Measurements from ENCODE around the gene ZNF600.
"Not testable (repeated sequence)": the region's sequence is repeated elsewhere in the genome, so short reads cannot be mapped to it uniquely, and the experiment has no call there.

ZNF600 gene

GRCh38 chr19:52734331-52734892, 52.2 kb downstream of the ZNF600 start:
- Histone ChIP-seq H2AK5ac (ENCODE audit: low read length) (no peak overlapping the region), H4K8ac (ENCODE audit: low read depth, low read length) (no peak overlapping the region), H3K9ac (ENCODE audit: low read length) (peak overlapping the region; percentile 88), H3K4me3 (ENCODE audit: low read length) (peak overlapping the region; percentile 98), H3K4ac (ENCODE audit: low read depth, low read length) (peak overlapping the region; percentile 64), H3K36me3 (ENCODE audit: control insufficient read depth, insufficient read depth, low read length) (no peaks in the 10 kb centered on the region), H3K56ac (ENCODE audit: low read length) (peak overlapping the region; percentile 84), H3K79me2 (ENCODE audit: control insufficient read depth, insufficient read depth, low read length) (peaks cover 3% of the 10 kb centered on the region), H3K4me1 (ENCODE audit: control insufficient read depth, low read depth, low read length) (peaks cover 2% of the 10 kb centered on the region), H2BK120ac (ENCODE audit: low read depth, low read length) (peak overlapping the region; percentile 31), H2BK15ac (replicated peaks; ENCODE audit: low read depth) (no peak overlapping the region), H3K27me3 (ENCODE audit: insufficient read depth, low read length, poor library complexity) (no peaks in the 10 kb centered on the region), H3K23ac (ENCODE audit: low read length) (peak overlapping the region; percentile 15), H4K5ac (ENCODE audit: low read length) (no peak overlapping the region), H3K18ac (ENCODE audit: low read length) (peak overlapping the region; percentile 63), H3K4me2 (ENCODE audit: low read length) (peak overlapping the region; percentile 76), H3K27ac (ENCODE audit: low read depth, low read length) (peak overlapping the region; percentile 27), H3K79me1 (ENCODE audit: low read length) (no peaks in the 10 kb centered on the region), H2BK5ac (ENCODE audit: low read length) (no peak overlapping the region)
- no CpG with 5 or more reads among the region's 39 CpGs for WGBS (ENCODE audit: extremely low coverage, insufficient coverage, low lambda C conversion rate)
- no peak for DNase-seq

GRCh38 chr19:52726051-52726450, 60.5 kb downstream of the ZNF600 start:
- not testable (repeated sequence) for H3K4me1 ChIP-seq (ENCODE audit: control insufficient read depth, low read depth, low read length); H4K5ac ChIP-seq (ENCODE audit: low read length); H3K56ac ChIP-seq (ENCODE audit: low read length); H3K23ac ChIP-seq (ENCODE audit: low read length); H2AK5ac ChIP-seq (ENCODE audit: low read length); H2BK120ac ChIP-seq (ENCODE audit: low read depth, low read length); H3K79me2 ChIP-seq (ENCODE audit: control insufficient read depth, insufficient read depth, low read length); DNase-seq; H3K4ac ChIP-seq (ENCODE audit: low read depth, low read length); H3K27ac ChIP-seq (ENCODE audit: low read depth, low read length); H2BK15ac ChIP-seq (replicated peaks; ENCODE audit: low read depth); H2BK5ac ChIP-seq (ENCODE audit: low read length); H3K36me3 ChIP-seq (ENCODE audit: control insufficient read depth, insufficient read depth, low read length); H3K27me3 ChIP-seq (ENCODE audit: insufficient read depth, low read length, poor library complexity); H3K9ac ChIP-seq (ENCODE audit: low read length); H3K4me3 ChIP-seq (ENCODE audit: low read length); H3K18ac ChIP-seq (ENCODE audit: low read length); H3K79me1 ChIP-seq (ENCODE audit: low read length); H3K4me2 ChIP-seq (ENCODE audit: low read length)
- H4K8ac ChIP-seq (ENCODE audit: low read depth, low read length), result peak overlapping the region; percentile 13
- no CpG with 5 or more reads among the region's 16 CpGs for WGBS (ENCODE audit: extremely low coverage, insufficient coverage, low lambda C conversion rate)

DNA sequence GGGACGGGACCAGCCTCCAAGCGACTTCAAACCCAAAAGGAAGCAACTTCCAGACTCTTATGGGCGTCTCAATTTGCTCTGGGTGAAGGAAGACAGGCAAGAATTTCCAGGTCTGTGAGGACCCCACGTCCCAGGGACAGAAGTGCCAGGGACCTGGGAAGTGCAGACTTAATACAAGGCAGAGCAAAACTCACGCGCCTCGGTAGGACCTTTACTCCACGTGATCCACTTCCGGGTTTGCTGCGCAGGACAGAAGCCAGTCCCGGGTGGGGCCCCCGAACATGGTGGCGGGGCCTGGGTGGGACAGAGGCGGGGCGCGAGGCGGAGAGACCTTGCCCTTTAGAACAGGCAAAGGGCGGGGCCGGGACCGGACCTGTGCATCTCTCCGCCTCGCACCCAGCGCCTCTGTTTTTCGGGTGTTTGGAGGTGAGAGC, 61.0 kb downstream of the ZNF600 start:
- Histone ChIP-seq H3K4me2 (ENCODE audit: low read length) (no peak overlapping the region), H3K27ac (ENCODE audit: low read depth, low read length) (peak overlapping the region; percentile 37), H3K27me3 (ENCODE audit: insufficient read depth, low read length, poor library complexity) (no peaks in the 10 kb centered on the region), H3K79me1 (ENCODE audit: low read length) (no peaks in the 10 kb centered on the region), H3K18ac (ENCODE audit: low read length) (no peak overlapping the region), H3K23ac (ENCODE audit: low read length) (no peak overlapping the region), H3K4me3 (ENCODE audit: low read length) (no peak overlapping the region), H3K4ac (ENCODE audit: low read depth, low read length) (no peak overlapping the region), H2AK5ac (ENCODE audit: low read length) (no peak overlapping the region), H3K4me1 (ENCODE audit: control insufficient read depth, low read depth, low read length) (peaks cover 5% of the 10 kb centered on the region), H2BK120ac (ENCODE audit: low read depth, low read length) (no peak overlapping the region), H2BK5ac (ENCODE audit: low read length) (no peak overlapping the region), H2BK15ac (replicated peaks; ENCODE audit: low read depth) (no peak overlapping the region), H4K8ac (ENCODE audit: low read depth, low read length) (no peak overlapping the region), H3K56ac (ENCODE audit: low read length) (no peak overlapping the region), H3K36me3 (ENCODE audit: control insufficient read depth, insufficient read depth, low read length) (no peaks in the 10 kb centered on the region), H4K5ac (ENCODE audit: low read length) (no peak overlapping the region), H3K79me2 (ENCODE audit: control insufficient read depth, insufficient read depth, low read length) (no peaks in the 10 kb centered on the region), H3K9ac (ENCODE audit: low read length) (no peak overlapping the region)
- DNase-seq, result no peak
- no CpG with 5 or more reads among the region's 24 CpGs for WGBS (ENCODE audit: extremely low coverage, insufficient coverage, low lambda C conversion rate)

- Histone ChIP-seq H3K27me3 (ENCODE audit: insufficient read depth, low read length, poor library complexity) (no peaks in the 10 kb centered on the region), H4K8ac (ENCODE audit: low read depth, low read length) (no peak overlapping the region), H3K23ac (ENCODE audit: low read length) (peak overlapping the region; percentile 32), H2BK5ac (ENCODE audit: low read length) (no peak overlapping the region), H2BK120ac (ENCODE audit: low read depth, low read length) (no peak overlapping the region), H3K4me2 (ENCODE audit: low read length) (no peak overlapping the region), H3K79me1 (ENCODE audit: low read length) (no peaks in the 10 kb centered on the region), H4K5ac (ENCODE audit: low read length) (no peak overlapping the region), H3K79me2 (ENCODE audit: control insufficient read depth, insufficient read depth, low read length) (no peaks in the 10 kb centered on the region), H3K36me3 (ENCODE audit: control insufficient read depth, insufficient read depth, low read length) (no peaks in the 10 kb centered on the region), H2BK15ac (replicated peaks; ENCODE audit: low read depth) (no peak overlapping the region), H3K18ac (ENCODE audit: low read length) (peak overlapping the region; percentile 34), H3K56ac (ENCODE audit: low read length) (peak overlapping the region; percentile 47), H3K4me1 (ENCODE audit: control insufficient read depth, low read depth, low read length) (peaks cover 5% of the 10 kb centered on the region), H2AK5ac (ENCODE audit: low read length) (no peak overlapping the region), H3K9ac (ENCODE audit: low read length) (no peak overlapping the region), H3K27ac (ENCODE audit: low read depth, low read length) (peak overlapping the region; percentile 56), H3K4me3 (ENCODE audit: low read length) (no peak overlapping the region), H3K4ac (ENCODE audit: low read depth, low read length) (no peak overlapping the region)
- no peak for DNase-seq
- WGBS (ENCODE audit: extremely low coverage, insufficient coverage, low lambda C conversion rate), result no CpG with 5 or more reads among the region's 23 CpGs
These were observed 61.7 kb downstream of the ZNF600 start for GRCh38 chr19:52724701-52725514.

GRCh38 chr19:52723907-52724598, 62.5 kb downstream of the ZNF600 start:
- H3K9ac ChIP-seq (ENCODE audit: low read length); H3K4me1 ChIP-seq (ENCODE audit: control insufficient read depth, low read depth, low read length); H2BK5ac ChIP-seq (ENCODE audit: low read length); H3K36me3 ChIP-seq (ENCODE audit: control insufficient read depth, insufficient read depth, low read length); H3K4me2 ChIP-seq (ENCODE audit: low read length); H2AK5ac ChIP-seq (ENCODE audit: low read length); H3K4ac ChIP-seq (ENCODE audit: low read depth, low read length); H4K5ac ChIP-seq (ENCODE audit: low read length); H3K27me3 ChIP-seq (ENCODE audit: insufficient read depth, low read length, poor library complexity); H2BK15ac ChIP-seq (replicated peaks; ENCODE audit: low read depth); H3K4me3 ChIP-seq (ENCODE audit: low read length); H3K79me2 ChIP-seq (ENCODE audit: control insufficient read depth, insufficient read depth, low read length); H3K56ac ChIP-seq (ENCODE audit: low read length); H3K79me1 ChIP-seq (ENCODE audit: low read length); H3K18ac ChIP-seq (ENCODE audit: low read length); H4K8ac ChIP-seq (ENCODE audit: low read depth, low read length); H3K23ac ChIP-seq (ENCODE audit: low read length); H2BK120ac ChIP-seq (ENCODE audit: low read depth, low read length): not testable (repeated sequence)
- H3K27ac ChIP-seq (ENCODE audit: low read depth, low read length), result peak overlapping the region; percentile 78
- DNase-seq, result peak; percentile 89
- 100% methylated on average over 1 of the region's 9 CpGs for WGBS (ENCODE audit: extremely low coverage, insufficient coverage, low lambda C conversion rate)
